ENCODE data around the gene RIN3.

DNA sequence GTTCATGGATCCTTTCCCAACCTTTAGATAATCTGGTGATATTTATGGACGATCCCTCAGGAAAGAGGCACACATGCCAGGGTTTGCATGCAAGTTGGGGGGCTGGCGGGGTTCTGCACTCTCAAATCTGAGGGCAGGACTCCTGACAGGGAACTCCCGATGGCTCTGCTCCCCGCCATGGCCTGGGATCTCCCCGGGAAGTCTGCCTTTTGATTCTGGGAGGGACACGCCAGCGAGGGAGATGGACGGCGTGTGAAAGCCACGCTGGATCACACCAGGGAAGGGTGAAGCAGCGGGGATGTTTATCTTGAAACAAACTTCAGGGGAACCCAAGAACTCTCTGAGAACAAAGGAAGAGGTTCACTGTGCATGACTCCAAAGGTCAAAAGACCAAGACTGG is 191.2 kb downstream of the RIN3 start:
- no peak for TF ChIP-seq POLR2A (IDR thresholded peaks at IDR 0.05)
- TF ChIP-seq, protein P1, sequence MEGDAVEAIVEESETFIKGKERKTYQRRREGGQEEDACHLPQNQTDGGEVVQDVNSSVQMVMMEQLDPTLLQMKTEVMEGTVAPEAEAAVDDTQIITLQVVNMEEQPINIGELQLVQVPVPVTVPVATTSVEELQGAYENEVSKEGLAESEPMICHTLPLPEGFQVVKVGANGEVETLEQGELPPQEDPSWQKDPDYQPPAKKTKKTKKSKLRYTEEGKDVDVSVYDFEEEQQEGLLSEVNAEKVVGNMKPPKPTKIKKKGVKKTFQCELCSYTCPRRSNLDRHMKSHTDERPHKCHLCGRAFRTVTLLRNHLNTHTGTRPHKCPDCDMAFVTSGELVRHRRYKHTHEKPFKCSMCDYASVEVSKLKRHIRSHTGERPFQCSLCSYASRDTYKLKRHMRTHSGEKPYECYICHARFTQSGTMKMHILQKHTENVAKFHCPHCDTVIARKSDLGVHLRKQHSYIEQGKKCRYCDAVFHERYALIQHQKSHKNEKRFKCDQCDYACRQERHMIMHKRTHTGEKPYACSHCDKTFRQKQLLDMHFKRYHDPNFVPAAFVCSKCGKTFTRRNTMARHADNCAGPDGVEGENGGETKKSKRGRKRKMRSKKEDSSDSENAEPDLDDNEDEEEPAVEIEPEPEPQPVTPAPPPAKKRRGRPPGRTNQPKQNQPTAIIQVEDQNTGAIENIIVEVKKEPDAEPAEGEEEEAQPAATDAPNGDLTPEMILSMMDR (IDR thresholded peaks at IDR 0.05), result no peak

Data from adrenal gland (tissue), 5 donors.